CD4-positive, CD25-positive, alpha-beta regulatory T cell (primary cell): ENCODE results near the gene KCNG2. TPM values are rescaled to one million over a fixed set of nuclear protein-coding genes. Genes with fewer than 3 reads are reported as not detected.

Experiments used
- ATAC-seq, 2 donors: fragments of 150-1000 bp; cut with Tn5 transposase; one replicate each; pipeline ENCODE4 v1.10.0; 2021; ENCODE audit warnings: low read depth in 2 of 2, moderate number of reproducible peaks in 2 of 2, moderate library complexity in 1 of 2
- DNase-seq, 3 donors: peaks; one replicate each; pipeline versions ENCODE4 v3.0.0 to v3.0.0-alpha.2; 2012 to 2022; ENCODE audit warnings: mixed read lengths in 1 of 3
- H3K27ac ChIP-seq: one replicate; pipeline ENCODE4 v1.7.0; 2013; ENCODE audit warnings: mild to moderate bottlenecking, low read length; ENCODE audit not compliant: insufficient read depth, poor library complexity, severe bottlenecking
- H3K27me3 ChIP-seq: one replicate; pipeline ENCODE4 v1.7.0; 2013; ENCODE audit warnings: low read length; ENCODE audit not compliant: control insufficient read depth, insufficient read depth
- H3K36me3 ChIP-seq: one replicate; pipeline ENCODE4 v1.7.0; 2013; ENCODE audit warnings: mild to moderate bottlenecking, low read length, moderate library complexity; ENCODE audit not compliant: control insufficient read depth, insufficient read depth
- H3K4me1 ChIP-seq: 2 replicates; pipeline ENCODE4 v1.7.0; 2013; ENCODE audit warnings: mild to moderate bottlenecking, low read length; ENCODE audit not compliant: insufficient read depth, control insufficient read depth, poor library complexity, severe bottlenecking
- H3K4me3 ChIP-seq: one replicate; pipeline ENCODE4 v1.7.0; 2013; ENCODE audit warnings: low read depth, mild to moderate bottlenecking, low read length, moderate library complexity
- H3K9me3 ChIP-seq, 2 experiments: 1 replicate in 1 of 2; 2 replicates in 1 of 2; pipeline ENCODE4 v1.7.0; 2013; ENCODE audit warnings: low read length in 2 of 2, mild to moderate bottlenecking in 1 of 2, moderate library complexity in 1 of 2; ENCODE audit not compliant: control insufficient read depth in 2 of 2
- H3K27ac Mint-ChIP-seq, 3 donors: one replicate each; pipeline ENCODE4 v1.8.0; 2020 to 2022; ENCODE audit warnings: mild to moderate bottlenecking in 3 of 3, mixed read lengths in 3 of 3, moderate library complexity in 2 of 3
- H3K27me3 Mint-ChIP-seq: one replicate; pipeline ENCODE4 v1.8.0; 2022; ENCODE audit warnings: mild to moderate bottlenecking, mixed read lengths
- H3K36me3 Mint-ChIP-seq: one replicate; pipeline ENCODE4 v1.8.0; 2020; ENCODE audit warnings: mixed read lengths
- H3K4me1 Mint-ChIP-seq, 4 donors: one replicate each; pipeline ENCODE4 v1.8.0; 2020 to 2022; ENCODE audit warnings: mixed read lengths in 4 of 4, mild to moderate bottlenecking in 1 of 4
- H3K4me3 Mint-ChIP-seq, 4 donors: one replicate each; pipeline ENCODE4 v1.8.0; 2020 to 2022; ENCODE audit warnings: mild to moderate bottlenecking in 4 of 4, mixed read lengths in 4 of 4, moderate library complexity in 3 of 4
- H3K9me3 Mint-ChIP-seq, 7 donors: one replicate each; pipeline ENCODE4 v1.8.0; 2020 to 2022; ENCODE audit warnings: mixed read lengths in 7 of 7, mild to moderate bottlenecking in 3 of 7, moderate library complexity in 2 of 7
- polyA plus RNA-seq, 4 donors: library from polyadenylated mRNA; unstranded; fragments of 300-500 nt; fragmentation: Illumina TruSeq; gene quantifications; one replicate each; pipeline ENCODE4 v1.2.3, GENCODE V29; 2021
- total RNA-seq: library from RNA; stranded (reverse); gene quantifications from one replicate; pipeline ENCODE4 v1.2.3, GENCODE V29; 2022

The KCNG2 gene
- total and polyA plus RNA-seq, 5 donors from 2014 or later = not detected

DNA sequence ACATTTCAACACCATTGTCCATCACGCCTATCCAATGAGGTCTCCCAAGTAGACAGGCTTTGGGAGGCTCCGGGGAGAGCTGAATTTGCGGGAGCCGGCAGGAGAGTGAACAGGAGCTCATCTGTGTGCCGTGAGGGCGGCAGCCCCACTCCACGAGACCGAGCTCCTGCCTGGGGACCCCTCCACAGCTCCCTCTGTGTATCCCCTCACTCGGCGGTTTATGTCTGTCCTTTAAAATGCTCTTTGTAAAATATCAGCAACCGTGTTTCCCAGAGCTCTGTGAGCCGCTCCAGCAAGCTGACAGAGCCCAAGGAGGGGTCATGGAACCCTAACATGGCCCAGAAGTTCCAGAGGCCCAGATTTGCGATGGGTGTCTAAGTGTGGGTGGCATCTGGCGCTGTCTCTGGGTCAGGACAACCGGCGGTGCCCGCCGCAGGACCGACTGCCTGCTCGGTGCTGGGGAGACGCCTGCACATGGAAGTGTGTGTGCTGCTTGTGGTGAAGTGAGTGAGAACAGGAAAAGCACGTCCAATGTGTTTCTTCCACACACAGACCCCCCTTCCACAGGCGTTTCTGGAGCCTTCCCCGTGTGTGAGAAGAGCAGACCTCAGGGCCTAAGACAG, 118.9 kb downstream of the KCNG2 start:
- peaks cover 0 to 2% (median 0%) of the 10 kb centered on the region in 7 donors for H3K9me3 Mint-ChIP-seq
- H3K27ac ChIP-seq = no peak overlapping the region
- H3K4me3 ChIP-seq = no peak overlapping the region
- no peak overlapping the region for H3K4me3 Mint-ChIP-seq
- no peak for DNase-seq
- peaks cover 10% of the 10 kb centered on the region for H3K36me3 Mint-ChIP-seq
- no peak overlapping the region for H3K27ac Mint-ChIP-seq
- peaks cover 0 to 8% (median 3%) of the 10 kb centered on the region in 4 donors for H3K4me1 Mint-ChIP-seq
- no peaks in the 10 kb centered on the region for H3K27me3 ChIP-seq
- H3K36me3 ChIP-seq = peaks cover 10% of the 10 kb centered on the region
- ATAC-seq = no peak
- no peaks in the 10 kb centered on the region for H3K4me1 ChIP-seq
- H3K27me3 Mint-ChIP-seq = no peaks in the 10 kb centered on the region
- no peaks in the 10 kb centered on the region for H3K9me3 ChIP-seq

DNA sequence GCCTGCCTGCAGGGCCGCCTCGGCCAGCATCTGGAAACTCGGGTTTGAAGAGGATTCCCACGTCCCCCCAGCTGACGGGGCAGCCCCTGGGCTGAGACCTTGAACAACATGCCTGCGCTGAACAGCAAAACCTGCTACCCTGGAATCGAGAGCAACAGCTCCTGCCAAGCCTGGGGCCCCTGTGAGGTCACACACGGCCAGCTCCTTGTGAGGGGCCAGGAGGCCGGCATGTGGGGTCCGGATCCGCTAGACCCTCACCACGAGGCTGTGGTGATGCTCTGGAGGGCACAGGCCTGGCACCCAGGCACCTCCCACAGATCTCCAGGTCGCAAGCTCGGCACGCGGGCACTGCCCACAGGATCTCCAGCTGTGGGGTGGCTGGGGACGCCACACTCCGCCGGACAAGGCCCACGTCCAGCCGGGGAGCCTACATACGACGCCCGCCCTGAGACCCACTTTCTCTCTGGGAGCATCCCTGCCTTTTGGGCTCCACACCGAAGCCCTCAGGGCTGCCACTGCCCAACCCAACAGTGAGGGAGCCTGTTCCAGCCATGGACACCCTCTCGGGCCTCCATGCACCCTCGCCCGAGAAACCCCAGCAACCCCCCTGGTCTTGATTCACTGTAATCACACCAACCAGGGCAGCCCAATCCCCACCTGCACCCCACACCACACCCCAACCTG, 119.6 kb downstream of the KCNG2 start:
- Mint-ChIP-seq H3K36me3 (peaks cover 10% of the 10 kb centered on the region), H3K27ac (no peak overlapping the region), H3K4me1 (peaks cover 0 to 8% (median 3%) of the 10 kb centered on the region in 4 donors), H3K27me3 (no peaks in the 10 kb centered on the region), H3K9me3 (peaks cover 0 to 2% (median 0%) of the 10 kb centered on the region in 7 donors), H3K4me3 (no peak overlapping the region)
- H3K4me1 ChIP-seq = no peaks in the 10 kb centered on the region
- no peak overlapping the region for H3K27ac ChIP-seq
- H3K4me3 ChIP-seq = no peak overlapping the region
- no peaks in the 10 kb centered on the region for H3K27me3 ChIP-seq
- ATAC-seq (no peak), DNase-seq (no peak)
- H3K36me3 ChIP-seq = peaks cover 10% of the 10 kb centered on the region
- H3K9me3 ChIP-seq = no peaks in the 10 kb centered on the region

- DNase-seq = no peak
- no peak overlapping the region for H3K4me3 ChIP-seq
- no peak overlapping the region for H3K27ac ChIP-seq
- H3K27me3 Mint-ChIP-seq = no peaks in the 10 kb centered on the region
- H3K4me1 Mint-ChIP-seq = peaks cover 0 to 8% (median 3%) of the 10 kb centered on the region in 4 donors
- ATAC-seq = no peak
- no peak overlapping the region for H3K4me3 Mint-ChIP-seq
- peaks cover 0 to 3% (median 0%) of the 10 kb centered on the region in 7 donors for H3K9me3 Mint-ChIP-seq
- peaks cover 10% of the 10 kb centered on the region for H3K36me3 Mint-ChIP-seq
- no peaks in the 10 kb centered on the region for H3K27me3 ChIP-seq
- H3K4me1 ChIP-seq = no peaks in the 10 kb centered on the region
- peaks cover 10% of the 10 kb centered on the region for H3K36me3 ChIP-seq
- H3K9me3 ChIP-seq = no peaks in the 10 kb centered on the region
- H3K27ac Mint-ChIP-seq = no peak overlapping the region
Measured at GRCh38 chr18:79917853-79918614, 120.3 kb downstream of the KCNG2 start.

- Histone ChIP-seq H3K27ac (no peak overlapping the region), H3K4me3 (no peak overlapping the region), H3K27me3 (no peaks in the 10 kb centered on the region), H3K36me3 (peaks cover 10% of the 10 kb centered on the region), H3K9me3 (no peaks in the 10 kb centered on the region), H3K4me1 (no peaks in the 10 kb centered on the region)
- DNase-seq = no peak
- no peak for ATAC-seq
- no peaks in the 10 kb centered on the region for H3K27me3 Mint-ChIP-seq
- peaks cover 0 to 3% (median 0%) of the 10 kb centered on the region in 7 donors for H3K9me3 Mint-ChIP-seq
- H3K4me1 Mint-ChIP-seq = peaks cover 0 to 4% (median 0%) of the 10 kb centered on the region in 4 donors
- peaks cover 5% of the 10 kb centered on the region for H3K36me3 Mint-ChIP-seq
- no peak overlapping the region for H3K4me3 Mint-ChIP-seq
- no peak overlapping the region for H3K27ac Mint-ChIP-seq
Measured at GRCh38 chr18:79918615-79919011, 120.9 kb downstream of the KCNG2 start.

DNA sequence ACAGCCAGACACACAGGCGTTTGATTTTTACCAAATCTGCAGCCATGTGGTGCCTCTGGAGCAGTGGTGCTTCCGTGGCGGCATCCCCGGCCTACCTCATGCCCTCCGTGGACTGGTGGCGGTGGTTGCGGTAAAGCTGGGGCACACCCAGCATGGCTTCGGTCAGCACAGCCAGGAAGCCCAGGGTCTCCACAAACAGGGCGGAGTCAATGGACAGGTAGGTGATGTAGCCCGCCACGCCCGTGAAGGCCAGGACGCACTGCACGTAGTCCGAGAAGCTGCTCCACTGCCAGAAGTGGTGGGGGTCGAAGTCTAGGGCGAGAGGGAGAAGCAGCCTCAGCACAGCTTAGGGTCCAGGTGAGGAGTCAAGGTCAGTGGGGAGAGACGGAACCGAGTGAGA, 121.4 kb downstream of the KCNG2 start:
- Histone ChIP-seq H3K4me1 (no peaks in the 10 kb centered on the region), H3K9me3 (no peaks in the 10 kb centered on the region), H3K4me3 (no peak overlapping the region), H3K27me3 (no peaks in the 10 kb centered on the region), H3K27ac (no peak overlapping the region), H3K36me3 (peaks cover 14% of the 10 kb centered on the region)
- H3K4me1 Mint-ChIP-seq = peaks cover 0 to 2% (median 0%) of the 10 kb centered on the region in 4 donors
- peaks cover 9% of the 10 kb centered on the region for H3K36me3 Mint-ChIP-seq
- ATAC-seq (no peak), DNase-seq (peak in 1 of 3 donors; percentile 31)
- H3K27me3 Mint-ChIP-seq = no peaks in the 10 kb centered on the region
- H3K9me3 Mint-ChIP-seq = peaks cover 0 to 3% (median 0%) of the 10 kb centered on the region in 7 donors
- no peak overlapping the region for H3K27ac Mint-ChIP-seq
- H3K4me3 Mint-ChIP-seq = no peak overlapping the region

- H3K27ac ChIP-seq = no peak overlapping the region
- Mint-ChIP-seq H3K4me1 (peaks cover 0 to 5% (median 2%) of the 10 kb centered on the region in 4 donors), H3K4me3 (no peak overlapping the region), H3K9me3 (peaks cover 0 to 3% (median 0%) of the 10 kb centered on the region in 7 donors), H3K36me3 (peaks cover 21% of the 10 kb centered on the region), H3K27me3 (no peaks in the 10 kb centered on the region), H3K27ac (peak overlapping the region in 1 of 3 donors; percentile 48)
- H3K9me3 ChIP-seq = no peaks in the 10 kb centered on the region
- ATAC-seq (no peak), DNase-seq (peak in 1 of 3 donors; percentile 41)
- H3K4me1 ChIP-seq = no peaks in the 10 kb centered on the region
- no peak overlapping the region for H3K4me3 ChIP-seq
- peaks cover 10% of the 10 kb centered on the region for H3K36me3 ChIP-seq
- H3K27me3 ChIP-seq = no peaks in the 10 kb centered on the region
Measured at GRCh38 chr18:79921984-79922965, 124.5 kb downstream of the KCNG2 start.

GRCh38 chr18:79922971-79923411, 125.3 kb downstream of the KCNG2 start:
- no peak overlapping the region for H3K27ac ChIP-seq
- H3K36me3 ChIP-seq = peaks cover 10% of the 10 kb centered on the region
- no peak overlapping the region for H3K4me3 ChIP-seq
- no peaks in the 10 kb centered on the region for H3K4me1 ChIP-seq
- no peaks in the 10 kb centered on the region for H3K27me3 ChIP-seq
- DNase-seq (no peak), ATAC-seq (no peak)
- H3K36me3 Mint-ChIP-seq = peaks cover 21% of the 10 kb centered on the region
- no peaks in the 10 kb centered on the region for H3K9me3 ChIP-seq
- peaks cover 0 to 5% (median 2%) of the 10 kb centered on the region in 4 donors for H3K4me1 Mint-ChIP-seq
- H3K9me3 Mint-ChIP-seq = peaks cover 0 to 2% (median 0%) of the 10 kb centered on the region in 7 donors
- no peak overlapping the region for H3K4me3 Mint-ChIP-seq
- H3K27ac Mint-ChIP-seq = peak overlapping the region in 1 of 3 donors; percentile 35
- no peaks in the 10 kb centered on the region for H3K27me3 Mint-ChIP-seq
